Activated T-helper 1 cell treated with Interleukin-2 at 50 U/mL for 16 hours (primary cell): ENCODE measurements around the gene DCUN1D4.
A peak's percentile ranks its signal among the peaks of the same experiment; 100 is the strongest.

ENCODE experiments used
- DNase-seq: peaks from one replicate; pipeline ENCODE4 v3.0.0-alpha.2; 2020; ENCODE audit warnings: low read depth

DCUN1D4 gene

DNA sequence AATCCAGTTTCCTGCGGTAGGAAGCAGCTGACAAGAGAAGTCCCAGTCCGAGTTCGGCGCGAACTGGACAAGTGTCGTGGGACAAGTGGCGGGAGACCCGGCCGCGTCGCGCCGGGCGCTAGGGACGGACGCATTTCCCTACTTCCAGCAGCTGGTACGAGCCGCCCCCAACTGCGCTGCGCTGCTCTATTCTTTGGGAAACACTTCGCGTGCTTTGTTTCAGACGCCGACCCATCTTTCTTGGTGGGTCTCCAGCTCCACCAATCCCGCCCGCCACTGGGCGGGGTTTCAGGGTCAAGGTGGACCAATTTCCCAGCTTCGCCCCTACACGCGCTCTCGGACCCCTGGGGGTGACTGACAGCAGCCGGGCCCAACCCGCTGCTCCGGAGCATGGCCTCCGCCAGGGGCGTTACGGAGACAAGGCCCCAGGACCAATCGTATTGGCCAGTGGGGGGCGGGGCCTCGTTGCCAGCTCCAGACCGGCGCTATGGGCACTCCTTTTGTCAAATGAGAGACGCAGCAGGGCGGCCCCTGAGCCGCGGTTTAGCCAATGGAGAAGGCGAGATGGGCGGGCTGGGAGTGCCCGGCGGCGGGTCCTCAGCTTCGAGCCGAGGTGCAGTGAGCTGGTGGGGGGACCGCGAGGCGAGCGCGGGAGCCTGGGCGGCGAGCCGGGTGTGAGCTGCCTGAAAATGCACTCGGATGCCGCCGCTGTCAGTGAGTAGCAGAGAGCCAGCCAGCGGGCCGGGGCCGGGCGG lies at the start of gene DCUN1D4:
Gene DCUN1D4, plus strand, starts transcription at position 600 of the 755 bp plus-strand sequence. Its CDS starts 90 bp downstream, at position 690.
- DNase-seq, result peak; percentile 97

DNA sequence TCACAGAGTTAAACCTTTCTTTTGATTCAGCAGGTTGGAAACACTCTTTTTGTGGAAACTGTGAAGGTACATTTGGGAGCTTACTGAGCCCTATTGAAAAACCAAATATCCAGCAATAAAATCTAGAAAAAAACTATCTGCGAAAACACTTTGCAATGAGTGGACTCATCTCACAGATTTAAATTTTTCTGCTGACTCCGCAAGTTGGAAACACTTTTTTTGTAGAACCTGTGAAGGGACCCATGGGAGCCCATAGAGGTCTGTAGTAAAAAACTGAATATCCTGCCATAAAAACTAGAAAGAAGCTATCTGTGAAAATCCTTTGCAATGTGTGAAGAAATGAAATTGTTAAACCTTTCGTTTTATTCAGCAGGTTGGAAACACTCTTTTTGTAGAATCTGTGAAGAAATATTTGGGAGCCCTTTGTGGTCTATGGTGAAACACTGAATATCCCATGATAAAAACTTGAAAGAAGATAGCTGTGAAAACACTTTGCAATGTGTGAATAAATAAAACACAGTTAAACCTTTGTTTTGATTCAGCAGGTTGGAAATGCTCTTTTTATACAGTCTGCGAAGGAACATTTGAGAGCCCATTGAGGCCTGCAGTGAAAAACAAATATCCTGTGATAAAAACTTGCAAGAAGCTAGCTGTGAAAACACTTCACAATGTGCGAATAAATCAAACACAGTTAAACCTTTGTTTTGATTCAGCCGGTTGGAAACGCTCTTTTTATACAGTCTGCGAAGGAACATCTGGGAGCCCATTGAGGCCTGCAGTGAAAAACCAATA lies 22.3 kb upstream of the DCUN1D4 start:
- DNase-seq, result no peak

DNA sequence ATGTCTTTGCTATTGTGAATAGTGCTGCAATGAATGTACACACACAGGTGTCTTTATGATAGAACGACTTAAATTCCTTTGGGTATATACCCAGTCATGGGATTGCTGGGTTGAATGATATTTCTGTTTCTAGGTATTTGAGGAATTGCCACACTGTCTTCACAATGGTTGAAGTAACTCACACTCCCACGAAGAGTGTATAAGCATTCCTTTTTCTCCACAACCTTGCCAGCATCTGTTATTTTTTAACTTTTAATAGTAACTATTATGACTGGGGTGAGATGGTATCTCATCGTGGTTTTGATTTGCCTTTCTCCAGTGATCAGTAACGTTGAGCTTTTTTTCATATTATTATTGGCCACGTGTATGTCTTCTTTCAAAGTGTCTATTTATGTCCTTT lies 17.6 kb upstream of the DCUN1D4 start:
- no peak for DNase-seq

DNA sequence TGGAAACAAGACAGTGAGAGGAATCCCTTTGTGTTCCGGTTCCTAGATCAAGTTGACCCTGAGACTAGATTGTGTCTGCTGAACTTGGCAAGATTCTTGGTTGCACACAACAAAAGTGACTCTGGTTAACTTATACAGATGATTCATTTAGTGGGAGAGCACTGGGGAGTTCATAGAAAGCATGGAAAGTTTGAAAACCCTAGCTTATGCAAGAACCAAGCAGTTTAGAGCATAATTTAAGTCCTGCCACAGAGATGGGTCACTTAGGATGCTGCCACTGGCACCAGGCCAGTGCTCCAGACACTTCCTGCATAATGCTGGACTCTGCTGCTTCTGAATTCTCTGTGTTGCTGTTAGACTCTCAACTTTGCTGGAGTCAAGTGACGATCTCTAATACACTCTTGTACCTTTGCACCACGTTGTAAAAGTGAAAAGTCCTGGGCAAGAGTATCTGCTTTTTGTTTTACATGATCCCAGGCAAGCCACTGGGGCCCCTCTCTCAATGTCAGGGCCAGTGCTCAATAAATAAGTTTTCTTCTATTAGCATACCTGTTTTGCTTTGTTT lies 12.7 kb upstream of the DCUN1D4 start:
- DNase-seq, result no peak

DNA sequence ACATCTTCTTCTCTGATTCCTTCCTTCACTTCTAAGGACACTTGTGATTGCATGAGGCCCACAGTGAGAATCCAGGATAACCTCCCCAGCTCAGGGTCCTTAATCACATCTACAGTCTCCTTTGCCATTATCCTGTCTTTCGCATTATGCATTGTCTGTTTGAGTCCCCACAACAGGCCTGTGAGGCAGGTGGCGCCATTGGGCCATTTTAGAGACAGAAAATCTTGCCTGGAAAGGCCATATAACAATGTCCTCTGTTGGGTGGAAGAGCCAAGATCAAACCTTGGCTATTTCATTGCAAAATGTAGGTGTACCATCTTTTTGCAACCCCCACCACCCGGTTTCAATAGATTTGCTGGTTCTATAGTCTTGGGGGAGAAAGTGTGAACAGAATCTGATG lies 11.8 kb upstream of the DCUN1D4 start:
- peak; percentile 43 for DNase-seq

DNA sequence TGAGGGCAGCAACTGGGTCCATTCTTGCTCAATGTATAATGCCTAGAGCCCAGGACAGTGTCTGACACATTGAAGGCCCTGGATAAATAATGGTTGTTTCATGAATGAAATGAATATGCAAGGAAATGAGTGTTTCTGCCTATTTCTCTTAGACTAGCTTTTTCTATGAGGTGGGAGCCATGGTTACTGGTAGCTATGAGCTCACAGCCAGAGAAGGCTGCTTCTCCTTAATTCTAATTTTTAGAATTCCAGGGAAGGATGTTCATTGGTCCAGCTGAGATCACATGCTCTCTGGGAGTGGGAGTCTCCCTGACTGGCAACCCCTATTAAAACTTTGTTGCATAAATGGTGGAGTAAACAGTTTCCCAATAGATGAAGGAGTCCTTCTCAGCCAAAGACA lies 9.7 kb upstream of the DCUN1D4 start:
- DNase-seq, result no peak

DNA sequence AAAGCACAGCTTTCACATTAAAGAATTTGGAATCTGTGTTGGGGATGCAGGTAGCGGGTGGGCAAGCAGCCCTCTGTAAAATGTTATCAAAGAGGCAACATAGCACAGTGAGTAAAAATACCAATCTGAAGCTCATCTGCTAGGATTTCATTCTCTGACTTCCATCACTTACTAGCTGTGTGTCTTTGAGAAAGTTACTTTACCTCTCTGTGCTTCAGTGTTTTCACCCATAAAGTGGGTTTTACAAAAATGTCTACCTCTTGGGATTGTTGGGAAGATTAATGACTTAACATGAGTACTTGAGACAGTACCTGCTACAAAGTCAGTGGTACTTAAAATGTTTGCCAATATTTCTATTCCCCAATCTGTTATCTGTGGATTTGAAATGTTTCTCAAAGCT lies 7.9 kb upstream of the DCUN1D4 start:
- no peak for DNase-seq

DNA sequence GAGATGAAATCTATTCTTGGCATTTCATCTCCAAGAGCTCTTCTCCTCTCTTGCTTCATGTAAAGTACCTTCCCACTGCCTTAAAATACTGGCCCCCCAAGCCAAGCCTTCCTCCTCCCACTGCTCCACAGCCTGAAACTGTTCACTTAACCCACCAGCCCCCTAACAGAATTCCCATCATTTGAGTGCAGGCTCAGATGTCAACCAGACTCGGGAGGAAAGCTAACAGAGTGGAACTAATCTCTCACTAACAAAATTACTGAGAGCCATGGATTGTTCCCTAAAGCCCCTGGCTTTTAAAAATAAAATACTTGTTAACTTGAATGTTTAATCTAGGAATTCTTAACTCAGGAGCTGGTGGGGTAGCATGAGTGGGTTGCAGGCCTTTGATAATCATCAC lies 7.1 kb upstream of the DCUN1D4 start:
- DNase-seq, result no peak

DNA sequence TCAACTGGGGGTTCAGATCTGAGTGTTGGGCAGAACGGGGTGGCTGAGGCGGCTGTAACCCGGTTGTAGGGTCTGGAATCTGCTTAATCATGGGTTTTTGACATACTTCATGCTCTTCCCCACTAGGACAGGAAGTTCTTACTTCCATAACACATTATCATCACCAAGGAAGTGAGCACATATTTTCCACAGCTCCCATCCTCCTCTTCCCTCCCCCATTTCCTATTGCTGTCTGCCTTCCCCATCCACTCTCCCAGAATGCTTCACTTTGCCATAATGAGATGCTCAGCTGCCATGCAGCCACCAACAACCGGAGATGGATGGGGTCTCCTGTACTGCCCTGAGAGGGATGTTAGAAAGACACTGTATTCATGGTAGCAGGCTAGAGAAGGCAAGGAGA lies 6.4 kb upstream of the DCUN1D4 start:
- DNase-seq, result no peak

DNA sequence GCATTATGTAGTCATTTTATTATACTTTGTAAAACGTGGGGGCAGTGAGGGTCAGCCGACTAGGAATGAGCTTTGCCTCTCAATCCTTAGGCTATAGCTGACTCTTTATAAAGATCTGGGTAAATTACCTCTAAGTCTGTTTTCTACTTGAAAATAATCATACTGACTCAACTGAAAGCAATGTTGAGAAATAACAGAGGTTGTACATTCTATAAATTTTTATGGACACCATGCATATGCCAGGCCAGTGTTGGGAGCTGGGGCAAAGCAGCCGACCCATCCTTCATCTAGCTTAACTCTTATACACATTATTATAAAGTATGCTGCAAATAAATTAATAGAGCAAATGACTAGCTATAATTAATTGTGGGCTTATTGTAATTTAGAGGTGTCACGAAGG lies 2.2 kb upstream of the DCUN1D4 start:
- no peak for DNase-seq

DNA sequence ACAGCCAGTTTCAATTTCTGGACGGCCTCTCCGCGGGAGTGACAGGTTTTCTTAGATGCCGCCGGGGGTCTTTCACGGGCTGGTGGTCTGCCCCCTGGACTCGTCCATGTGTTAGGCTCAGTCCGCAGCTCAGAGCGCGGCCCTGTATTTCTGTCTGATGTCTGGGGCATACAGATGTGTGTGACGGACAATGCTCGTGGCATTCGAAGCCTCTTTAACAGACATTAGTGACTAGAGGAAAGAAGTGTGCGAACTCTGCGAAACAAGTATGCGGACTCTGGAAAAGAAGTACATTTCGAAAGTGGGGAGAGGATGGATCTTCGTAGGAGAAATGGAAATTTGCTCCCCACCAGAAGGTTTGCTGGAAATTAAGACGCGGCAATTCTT lies 793 bp upstream of the DCUN1D4 start:
- no peak for DNase-seq

DNA sequence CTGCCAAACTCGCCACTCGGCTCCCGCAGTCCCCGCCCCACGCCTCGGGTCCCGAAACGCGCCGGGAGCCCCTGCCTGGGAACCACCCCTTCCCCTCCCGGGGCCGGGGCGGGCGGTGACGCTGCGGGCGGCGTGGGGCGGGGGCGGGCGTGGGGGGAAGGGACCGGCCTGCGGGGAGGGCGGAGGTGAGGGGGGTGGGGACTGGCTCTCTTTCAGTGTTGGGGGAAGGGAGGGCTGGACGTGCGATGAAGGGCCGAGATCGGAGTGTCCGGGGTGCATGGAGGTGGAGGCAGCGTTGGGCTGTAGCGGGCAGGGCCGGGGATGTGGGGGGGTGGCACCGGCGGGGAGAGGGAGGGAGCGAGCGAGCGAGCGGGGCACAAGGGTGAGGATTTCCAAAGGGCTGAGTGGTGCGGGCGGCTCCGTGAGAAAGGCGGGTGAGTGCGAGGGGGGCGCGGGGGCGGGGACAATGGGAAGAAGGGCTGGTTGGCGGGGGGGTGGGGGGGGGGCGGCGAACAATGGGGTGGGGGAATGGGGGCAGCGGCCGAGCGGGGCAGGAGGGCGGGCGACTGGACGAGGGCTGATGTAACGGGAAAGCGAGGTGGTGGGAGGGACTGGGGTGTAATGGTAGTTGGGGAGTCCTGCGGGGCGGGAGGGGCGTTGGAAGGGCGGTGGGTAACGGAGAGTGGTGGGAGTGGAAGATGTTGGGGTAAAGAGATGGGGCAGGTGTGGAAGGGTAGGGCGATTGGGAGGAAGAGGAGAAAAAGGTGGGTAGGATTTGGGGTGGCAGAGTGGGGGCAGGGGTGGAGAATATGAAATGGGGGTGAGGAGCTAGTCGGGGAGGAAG lies 578 bp downstream of the DCUN1D4 start:
- DNase-seq, result peak; percentile 36

DNA sequence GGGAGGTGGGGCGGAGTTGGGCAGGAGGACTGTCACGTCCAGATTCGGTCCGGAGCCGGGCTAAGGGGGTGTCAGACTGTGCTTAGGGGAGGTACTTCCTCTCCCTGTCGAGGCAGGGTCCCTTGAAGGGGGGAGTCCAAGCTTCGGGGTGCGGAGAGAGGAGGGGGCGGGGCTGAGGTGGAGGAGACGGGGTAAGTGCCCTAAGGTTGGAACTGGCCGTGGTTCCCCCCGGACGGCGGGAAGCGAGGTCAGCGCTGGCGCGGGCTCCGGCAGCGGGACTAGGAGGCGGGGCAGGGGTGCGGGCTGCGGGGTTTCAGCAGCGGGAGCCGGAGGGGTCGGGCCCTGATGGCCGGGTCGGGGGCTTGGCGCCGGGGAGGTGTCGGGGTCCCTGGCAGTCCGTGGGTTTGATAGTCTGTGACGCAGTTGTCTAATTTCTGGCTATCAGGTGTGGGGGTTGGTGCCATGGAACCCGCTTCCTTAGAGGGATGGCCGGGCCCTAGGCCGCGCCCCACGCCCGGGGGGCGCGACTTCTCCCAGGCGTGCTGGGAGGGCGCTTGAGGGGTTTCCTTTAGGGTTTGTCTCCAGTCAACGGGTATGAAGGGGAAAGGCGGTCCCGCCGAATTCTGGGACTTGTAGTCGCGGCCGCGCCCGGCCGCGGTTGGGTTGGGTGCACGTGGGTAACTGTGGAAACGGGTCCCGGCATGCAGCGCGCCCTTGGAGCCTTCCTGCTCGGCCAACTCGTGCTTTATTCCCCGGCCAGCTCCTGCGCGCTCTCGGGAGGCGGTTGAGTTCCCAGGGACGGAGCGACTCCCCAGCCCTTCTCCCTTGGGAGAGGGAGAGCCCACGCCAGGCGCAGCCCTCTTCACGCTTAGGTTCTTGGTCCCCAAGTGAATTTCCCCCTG lies 1.5 kb downstream of the DCUN1D4 start:
- peak; percentile 65 for DNase-seq

DNA sequence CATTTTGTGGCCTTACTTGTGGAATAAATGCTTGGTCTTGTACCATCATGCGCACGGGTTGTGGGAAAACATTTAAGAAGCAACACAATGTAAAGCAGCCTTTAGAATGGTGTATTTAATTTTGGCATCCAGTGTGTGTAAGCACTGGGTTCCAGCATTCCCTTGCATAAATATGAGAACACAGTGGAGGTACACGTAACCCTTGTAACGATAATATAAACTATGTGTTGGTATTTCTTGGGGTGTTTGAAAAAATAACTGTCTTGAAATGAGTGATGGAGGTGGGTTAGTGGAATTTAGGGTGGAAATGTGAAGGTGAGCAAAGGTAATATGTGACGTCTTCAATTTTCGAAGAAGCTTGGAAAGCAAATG lies 2.1 kb downstream of the DCUN1D4 start:
- no peak for DNase-seq

DNA sequence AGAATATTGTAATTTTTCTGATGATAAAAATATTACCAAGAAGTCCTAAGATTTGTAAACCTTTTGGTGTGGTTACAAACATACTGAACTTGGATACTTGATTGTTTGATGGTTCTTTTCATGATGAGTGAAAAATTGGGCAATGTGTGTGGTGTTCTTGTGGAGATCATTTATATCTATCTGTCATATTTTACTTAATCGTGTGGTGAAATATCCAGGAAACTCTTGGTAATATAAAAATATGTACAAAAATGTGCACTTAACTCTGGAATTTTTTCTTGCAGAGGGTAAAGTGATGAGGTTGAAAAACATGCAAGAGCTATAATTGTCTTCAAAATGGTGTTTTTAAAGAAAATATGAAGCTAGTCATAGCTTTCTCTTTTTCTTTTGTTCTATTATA lies 2.8 kb downstream of the DCUN1D4 start:
- no peak for DNase-seq

DNA sequence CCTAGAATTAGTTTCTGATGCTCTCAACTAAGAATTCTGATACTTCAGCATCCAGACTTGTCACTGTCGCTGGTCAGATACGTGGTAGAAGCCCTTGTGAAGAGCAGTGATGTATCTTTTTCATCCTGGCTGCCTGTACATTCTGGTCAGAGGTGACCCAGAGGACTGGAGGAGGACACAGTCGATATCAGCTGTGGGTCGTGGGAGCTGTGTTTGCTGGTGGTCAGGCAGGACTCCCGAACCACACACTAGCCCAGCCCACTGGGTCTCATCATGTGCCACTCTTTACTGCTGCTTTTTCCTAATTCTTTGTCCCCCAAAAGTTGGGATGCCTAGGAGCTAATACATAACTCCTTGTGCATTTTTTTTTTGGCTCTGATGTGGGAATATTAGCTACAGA lies 6.5 kb downstream of the DCUN1D4 start:
- no peak for DNase-seq

DNA sequence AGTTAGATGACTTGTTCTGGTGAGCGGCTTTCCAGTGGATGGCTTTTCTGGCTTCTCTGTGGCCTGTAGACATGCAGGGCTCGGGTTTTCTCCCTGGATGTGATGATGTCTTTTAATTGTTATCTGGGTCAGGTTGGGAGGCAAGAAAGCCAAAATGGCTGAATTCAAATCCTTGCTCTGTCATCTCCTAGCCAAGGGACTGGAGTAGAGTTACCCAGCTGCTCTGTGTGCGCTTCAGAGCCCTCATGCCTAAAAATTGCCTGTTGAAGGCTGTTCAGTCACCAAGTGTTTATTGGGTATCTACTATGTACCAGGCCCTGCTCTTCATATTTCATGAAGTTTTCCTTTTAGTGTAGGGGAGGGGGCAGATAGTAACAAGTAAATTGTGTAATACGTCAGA lies 7.3 kb downstream of the DCUN1D4 start:
- no peak for DNase-seq

DNA sequence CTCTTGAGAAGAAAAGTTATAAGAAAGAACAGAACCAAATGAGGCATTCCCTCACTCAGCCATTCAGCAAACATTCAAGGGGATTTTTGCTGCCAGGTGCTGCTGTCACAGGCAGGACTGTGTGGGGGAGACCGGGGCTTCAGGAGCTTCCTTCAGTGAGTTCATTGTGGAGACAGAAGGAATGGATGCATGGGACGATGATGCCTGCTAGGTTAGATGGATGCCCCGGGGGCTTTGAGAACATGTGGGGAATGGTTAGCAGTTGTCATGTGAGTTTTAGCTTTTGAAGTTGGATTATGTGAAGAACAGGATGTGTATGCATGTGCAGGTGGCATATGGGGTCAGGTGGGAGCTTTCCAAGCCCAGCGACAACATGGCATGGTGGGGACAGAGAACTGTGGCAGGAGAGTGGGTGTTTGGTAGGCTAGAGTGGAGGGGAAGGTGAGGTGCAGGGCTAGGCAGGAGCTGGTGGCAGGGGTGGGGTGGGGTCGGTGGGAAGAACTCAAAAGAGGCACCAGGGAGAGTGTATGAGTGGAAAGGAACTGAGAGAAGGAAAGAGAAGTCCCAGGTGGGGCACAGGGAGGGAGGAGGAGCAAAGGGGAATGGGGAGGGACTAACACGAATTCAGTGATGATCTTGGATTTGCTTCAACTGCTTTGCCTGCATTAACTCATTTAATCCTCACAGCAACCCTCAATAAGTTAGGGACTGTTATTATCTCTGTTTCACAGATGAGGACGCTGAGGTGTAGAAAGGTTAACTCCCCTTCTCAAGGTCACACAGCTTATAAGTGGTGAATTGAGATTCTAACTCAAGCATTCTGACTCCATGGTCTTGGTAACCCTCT lies 8.4 kb downstream of the DCUN1D4 start:
- DNase-seq, result no peak

DNA sequence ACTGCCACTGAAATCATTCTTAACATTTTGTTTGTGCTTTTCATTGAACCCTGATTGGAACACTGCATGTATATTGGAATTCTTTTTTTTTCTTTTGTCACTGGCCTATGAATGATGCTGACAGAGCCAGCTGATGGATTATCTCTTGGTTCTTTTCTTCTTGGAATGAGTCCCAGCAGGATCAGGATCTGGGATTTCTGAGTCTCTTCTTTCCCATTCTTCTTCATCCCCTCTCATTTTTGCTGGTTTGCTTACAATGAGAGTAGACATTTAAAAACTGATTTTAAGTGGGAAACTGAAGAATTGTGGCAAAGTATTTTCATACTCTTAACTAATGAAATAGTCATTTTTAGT lies 9.0 kb downstream of the DCUN1D4 start:
- DNase-seq, result no peak

DNA sequence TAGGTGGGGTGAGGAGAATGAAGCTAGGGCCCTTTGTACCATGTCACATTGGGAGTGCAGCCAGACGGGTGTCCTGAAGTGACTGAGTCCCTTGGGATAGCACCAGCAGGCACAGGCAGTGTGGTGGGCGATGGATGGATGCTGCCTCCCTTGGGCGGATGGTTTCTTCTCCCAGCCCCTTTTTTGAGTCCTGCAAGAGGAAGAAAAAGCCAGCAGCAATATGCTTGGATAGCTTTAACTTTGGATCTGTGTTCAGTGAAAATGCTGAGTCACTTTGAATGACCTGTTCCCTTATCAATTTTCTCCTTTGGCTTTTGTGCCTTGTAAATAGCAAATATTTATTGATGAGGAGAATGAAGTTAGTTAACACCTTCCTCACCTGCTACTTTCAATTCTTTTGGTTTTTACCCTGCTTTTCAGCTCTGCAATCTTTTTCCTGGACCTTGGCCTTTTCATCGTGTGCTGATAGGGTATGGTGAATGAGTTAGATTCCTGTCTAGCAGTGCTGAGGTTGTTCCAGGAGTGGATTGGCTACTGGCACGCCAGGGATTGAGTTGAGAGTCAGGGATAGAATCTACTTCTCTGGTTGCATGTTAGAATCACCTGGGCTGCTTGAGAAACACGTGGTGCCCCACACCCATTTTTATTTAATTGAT lies 10.2 kb downstream of the DCUN1D4 start:
- no peak for DNase-seq
